ENCODE measurements around the gene HAP1. TPM values are rescaled to one million over a fixed set of nuclear protein-coding genes. Genes with fewer than 3 reads are reported as not detected.
"Not testable (repeated sequence)": the region's sequence is repeated elsewhere in the genome, so short reads cannot be mapped to it uniquely, and the experiment has no call there.

The HAP1 gene
- total and polyA plus RNA-seq, 3 donors from 2014 or later = 1.9 to 5.3 (median 2.9) TPM

GRCh38 chr17:41676058-41676419, 58.4 kb downstream of the HAP1 start:
- Histone ChIP-seq H3K4me1 (no peaks in the 10 kb centered on the region), H3K9me3 (no peaks in the 10 kb centered on the region), H3K4me3 (no peak overlapping the region), H3K27ac (no peak overlapping the region), H3K36me3 (ENCODE audit: low read depth, missing control alignments) (no peaks in the 10 kb centered on the region), H3K27me3 (no peaks in the 10 kb centered on the region)
- intact Hi-C loops (cut with DNase I; ENCODE audit: low total_unique reads) = no loop called here
- DNase-seq = no peak
- no peak for TF ChIP-seq CTCF (IDR thresholded peaks at IDR 0.05)
- no peak for TF ChIP-seq POLR2A (IDR thresholded peaks at IDR 0.05)
- 80 to 94% methylated on average over 3 of the region's 3 CpGs for WGBS, 2 donors

GRCh38 chr17:41675157-41676057, 59.0 kb downstream of the HAP1 start:
- H3K27ac ChIP-seq; H3K9me3 ChIP-seq; H3K4me1 ChIP-seq; intact Hi-C loops (cut with DNase I; ENCODE audit: low total_unique reads); H3K36me3 ChIP-seq (ENCODE audit: low read depth, missing control alignments); H3K4me3 ChIP-seq; H3K27me3 ChIP-seq; DNase-seq: not testable (repeated sequence)
- 89 to 90% methylated on average over 7 of the region's 7 CpGs for WGBS, 2 donors

Small RNA genes lying within 50 kb of the gene (small RNA-seq; reads per million reads assigned to genes)
- gene RN7SL399P (0 reads per million in 2 donors), gene RNA5SP442 (0 reads per million in 2 donors)

Other genes with a start within 250 kb of the HAP1 start
- gene KRT36, start 244.7 kb downstream of the HAP1 start, total RNA-seq = under 1 TPM; 0.24 to 0.43 TPM
- gene KRT36, start 244.7 kb downstream of the HAP1 start, polyA plus RNA-seq (ENCODE audit: insufficient read depth, low read depth, low replicate concordance) = 0.24 TPM
- gene KRT13, start 229.0 kb downstream of the HAP1 start, total RNA-seq = 1 to 10 TPM; 2.4 to 7.7 TPM
- gene KRT13, start 229.0 kb downstream of the HAP1 start, polyA plus RNA-seq (ENCODE audit: insufficient read depth, low read depth, low replicate concordance) = 21.4 TPM
- gene KRT15, start 215.8 kb downstream of the HAP1 start, total RNA-seq = 10 to 100 TPM in 1 of 2 donors, 1 to 10 TPM in 1; 5.8 to 19.4 TPM
- 21.7 TPM for gene KRT15, start 215.8 kb downstream of the HAP1 start, polyA plus RNA-seq (ENCODE audit: insufficient read depth, low read depth, low replicate concordance)
- gene KRT19, start 206.3 kb downstream of the HAP1 start, total RNA-seq = 1 to 10 TPM; 3.9 to 5.5 TPM
- 49.5 TPM for gene KRT19, start 206.3 kb downstream of the HAP1 start, polyA plus RNA-seq (ENCODE audit: insufficient read depth, low read depth, low replicate concordance)
- under 1 TPM in 1 of 2 donors, not detected in 1; 0.43 TPM for gene KRT9, start 162.6 kb downstream of the HAP1 start, total RNA-seq
- 0.29 TPM for gene KRT9, start 162.6 kb downstream of the HAP1 start, polyA plus RNA-seq (ENCODE audit: insufficient read depth, low read depth, low replicate concordance)
- gene KRT14, start 147.7 kb downstream of the HAP1 start, total RNA-seq = under 1 TPM in 1 of 2 donors, not detected in 1; 0.24 TPM
- gene KRT14, start 147.7 kb downstream of the HAP1 start, polyA plus RNA-seq (ENCODE audit: insufficient read depth, low read depth, low replicate concordance) = 0.37 TPM
- not detected for gene KRT16, start 121.9 kb downstream of the HAP1 start, total RNA-seq
- not detected for gene KRT16, start 121.9 kb downstream of the HAP1 start, polyA plus RNA-seq (ENCODE audit: insufficient read depth, low read depth, low replicate concordance)
- 10 to 100 TPM; 13.3 to 26.0 TPM for gene KRT17, start 110.1 kb downstream of the HAP1 start, total RNA-seq
- 12.2 TPM for gene KRT17, start 110.1 kb downstream of the HAP1 start, polyA plus RNA-seq (ENCODE audit: insufficient read depth, low read depth, low replicate concordance)
- 100 to 1,000 TPM; 274 to 338 TPM for gene EIF1, start 45.8 kb downstream of the HAP1 start, total RNA-seq
- 1,078 TPM for gene EIF1, start 45.8 kb downstream of the HAP1 start, polyA plus RNA-seq (ENCODE audit: insufficient read depth, low read depth, low replicate concordance)
- gene GAST, start 22.3 kb downstream of the HAP1 start, total RNA-seq = not detected
- not detected for gene GAST, start 22.3 kb downstream of the HAP1 start, polyA plus RNA-seq (ENCODE audit: insufficient read depth, low read depth, low replicate concordance)
- 10 to 100 TPM; 36.8 to 38.9 TPM for gene JUP, start 52.1 kb upstream of the HAP1 start, total RNA-seq
- gene JUP, start 52.1 kb upstream of the HAP1 start, polyA plus RNA-seq (ENCODE audit: insufficient read depth, low read depth, low replicate concordance) = 22.5 TPM
- 10 to 100 TPM in 1 of 2 donors, 1 to 10 TPM in 1; 9.9 to 13.9 TPM for gene P3H4, start 77.3 kb upstream of the HAP1 start, total RNA-seq
- gene P3H4, start 77.3 kb upstream of the HAP1 start, polyA plus RNA-seq (ENCODE audit: insufficient read depth, low read depth, low replicate concordance) = 6.9 TPM
- 10 to 100 TPM; 31.4 to 36.5 TPM for gene FKBP10, start 78.4 kb upstream of the HAP1 start, total RNA-seq
- gene FKBP10, start 78.4 kb upstream of the HAP1 start, polyA plus RNA-seq (ENCODE audit: insufficient read depth, low read depth, low replicate concordance) = 37.8 TPM
- gene NT5C3B, start 101.6 kb upstream of the HAP1 start, total RNA-seq = 10 to 100 TPM; 61.9 to 74.3 TPM
- gene NT5C3B, start 101.6 kb upstream of the HAP1 start, polyA plus RNA-seq (ENCODE audit: insufficient read depth, low read depth, low replicate concordance) = 214 TPM
- 10 to 100 TPM; 31.8 to 76.3 TPM for gene KLHL10, start 103.2 kb upstream of the HAP1 start, total RNA-seq
- 130 TPM for gene KLHL10, start 103.2 kb upstream of the HAP1 start, polyA plus RNA-seq (ENCODE audit: insufficient read depth, low read depth, low replicate concordance)
- 10 to 100 TPM; 61.3 to 70.2 TPM for gene KLHL11, start 130.8 kb upstream of the HAP1 start, total RNA-seq
- 28.2 TPM for gene KLHL11, start 130.8 kb upstream of the HAP1 start, polyA plus RNA-seq (ENCODE audit: insufficient read depth, low read depth, low replicate concordance)
- 10 to 100 TPM; 68.4 to 86.0 TPM for gene ACLY, start 184.3 kb upstream of the HAP1 start, total RNA-seq
- gene ACLY, start 184.3 kb upstream of the HAP1 start, polyA plus RNA-seq (ENCODE audit: insufficient read depth, low read depth, low replicate concordance) = 83.0 TPM
- 10 to 100 TPM; 22.3 to 26.0 TPM for gene ODAD4, start 196.0 kb upstream of the HAP1 start, total RNA-seq
- 53.7 TPM for gene ODAD4, start 196.0 kb upstream of the HAP1 start, polyA plus RNA-seq (ENCODE audit: insufficient read depth, low read depth, low replicate concordance)
- gene CNP, start 232.2 kb upstream of the HAP1 start, total RNA-seq = 10 to 100 TPM; 74.3 to 89.7 TPM
- 40.8 TPM for gene CNP, start 232.2 kb upstream of the HAP1 start, polyA plus RNA-seq (ENCODE audit: insufficient read depth, low read depth, low replicate concordance)